Stimulated activated CD8-positive, alpha-beta memory T cell treated with anti-CD3 and anti-CD28 coated beads, Interleukin-12 subunit alpha, Interleukin-12 subunit beta, amount 100 ng/mL, for 4 hours (primary cell): Measurements from ENCODE around the gene ISOC2.
A peak's percentile ranks its signal among the peaks of the same experiment; 100 is the strongest.

Experiments
- DNase-seq: peaks from one replicate; pipeline ENCODE4 v3.0.0-alpha.2; 2020; ENCODE audit warnings: low read depth

Gene ISOC2

DNA sequence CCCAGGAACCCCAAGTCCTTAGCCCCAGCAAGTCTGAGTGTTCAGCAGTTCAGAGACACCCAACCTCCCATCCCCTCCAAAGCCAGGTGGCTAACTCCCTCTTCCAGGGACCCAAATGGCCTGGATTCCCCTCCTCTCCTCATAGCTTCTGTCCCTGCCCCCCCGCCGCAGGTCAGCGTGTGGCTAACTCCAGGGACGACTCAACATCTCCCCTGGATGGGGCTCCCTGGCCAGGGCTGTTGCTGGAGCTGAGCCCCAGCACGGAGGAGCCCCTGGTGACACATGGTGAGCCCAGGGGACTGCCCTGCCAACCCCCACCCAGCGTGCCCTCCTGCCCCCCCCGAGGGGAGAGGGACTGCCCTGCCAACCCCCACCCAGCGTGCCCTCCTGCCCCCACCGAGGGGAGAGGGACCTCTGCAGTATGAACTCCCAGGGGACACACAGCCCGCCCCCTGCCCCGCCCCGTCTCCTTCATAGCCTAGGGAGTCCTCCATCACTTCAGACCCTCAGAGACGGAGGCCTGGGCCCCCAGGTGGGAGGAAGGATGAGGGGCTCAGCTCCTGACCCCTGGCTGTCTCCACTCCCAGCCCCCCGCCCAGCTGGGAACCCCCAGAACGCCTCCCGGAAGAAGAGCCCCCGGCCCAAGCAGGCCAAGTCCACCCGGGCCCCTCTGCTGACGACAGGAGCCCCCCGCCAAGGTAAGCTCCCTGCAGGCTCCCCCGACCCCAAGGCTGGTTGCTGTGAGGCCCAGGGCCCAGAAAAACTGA, 28.5 kb upstream of the ISOC2 start:
- DNase-seq: no peak

DNA sequence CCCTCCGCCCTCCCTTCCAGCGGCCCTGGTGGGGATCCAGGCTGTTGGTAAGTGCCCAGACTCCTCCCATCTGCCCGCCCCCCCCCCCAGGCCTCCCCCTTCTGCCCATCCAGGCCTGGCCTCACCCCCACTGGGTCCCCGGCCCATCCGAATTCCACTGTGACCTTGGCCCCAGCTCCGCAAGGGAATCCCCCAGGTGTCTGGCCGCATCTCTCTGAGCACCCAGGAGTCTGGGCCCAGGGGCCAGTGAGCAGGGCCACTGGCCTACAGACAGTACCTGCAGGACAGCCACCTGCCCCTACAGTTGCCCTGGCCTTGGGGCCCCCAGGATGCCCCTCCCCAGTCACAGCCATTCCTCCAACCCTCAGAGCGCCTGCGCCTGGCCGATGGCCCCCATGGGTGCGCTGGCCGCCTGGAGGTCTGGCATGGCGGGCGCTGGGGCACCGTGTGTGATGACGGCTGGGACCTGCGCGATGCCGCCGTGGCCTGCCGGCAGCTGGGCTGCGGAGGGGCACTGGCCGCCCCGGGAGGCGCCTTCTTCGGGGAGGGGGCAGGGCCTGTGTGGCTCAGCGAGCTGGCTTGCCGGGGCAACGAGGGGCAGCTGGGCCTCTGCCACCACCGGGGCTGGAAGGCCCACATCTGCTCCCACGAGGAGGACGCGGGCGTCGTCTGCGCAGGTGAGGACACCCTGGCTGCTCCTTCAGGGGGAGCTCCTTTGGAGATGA, 27.7 kb upstream of the ISOC2 start:
- DNase-seq: no peak

DNA sequence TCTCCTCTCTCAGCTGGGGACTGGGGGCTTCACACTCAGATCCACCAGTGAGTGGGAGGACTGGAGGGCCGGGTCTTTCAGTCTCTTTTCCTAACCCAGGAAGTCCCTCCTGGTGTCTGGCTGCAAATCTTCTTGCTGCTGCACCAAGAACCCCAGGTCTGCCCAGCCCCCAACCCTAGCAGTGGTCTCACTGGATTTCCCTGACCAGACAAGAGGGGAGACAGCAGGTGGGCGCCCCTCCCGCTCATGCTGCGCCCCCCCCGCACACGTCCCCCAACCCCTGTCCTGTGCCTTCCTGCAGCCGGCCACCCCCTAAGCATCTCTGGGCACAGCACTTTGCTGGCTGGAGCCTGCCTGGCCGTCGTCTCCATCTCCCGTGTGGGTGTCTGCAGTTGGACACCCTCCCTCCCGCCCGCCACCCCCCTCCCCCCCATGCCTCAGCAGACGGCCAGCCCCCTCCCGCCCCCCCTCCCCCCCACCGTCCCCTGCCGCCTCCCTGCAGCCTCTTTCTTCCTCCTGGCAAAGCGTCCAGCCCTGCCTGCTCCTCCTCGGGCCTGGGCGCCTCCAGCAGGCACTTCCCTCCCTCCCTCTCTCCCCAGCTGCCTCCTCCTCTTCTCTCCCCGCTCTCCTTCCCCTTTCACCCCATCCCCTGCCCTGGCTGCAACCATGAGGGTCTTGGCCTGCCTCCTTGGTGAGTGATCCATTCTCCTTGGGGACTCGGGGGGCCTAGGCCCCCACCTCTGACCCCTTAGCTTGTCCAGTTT, 26.7 kb upstream of the ISOC2 start, which contains the start of gene SSC5D:
Gene SSC5D (plus strand): TSS at position 513 of the 764 bp plus-strand sequence. CDS start 154 bp downstream, at position 667.
- no peak for DNase-seq

DNA sequence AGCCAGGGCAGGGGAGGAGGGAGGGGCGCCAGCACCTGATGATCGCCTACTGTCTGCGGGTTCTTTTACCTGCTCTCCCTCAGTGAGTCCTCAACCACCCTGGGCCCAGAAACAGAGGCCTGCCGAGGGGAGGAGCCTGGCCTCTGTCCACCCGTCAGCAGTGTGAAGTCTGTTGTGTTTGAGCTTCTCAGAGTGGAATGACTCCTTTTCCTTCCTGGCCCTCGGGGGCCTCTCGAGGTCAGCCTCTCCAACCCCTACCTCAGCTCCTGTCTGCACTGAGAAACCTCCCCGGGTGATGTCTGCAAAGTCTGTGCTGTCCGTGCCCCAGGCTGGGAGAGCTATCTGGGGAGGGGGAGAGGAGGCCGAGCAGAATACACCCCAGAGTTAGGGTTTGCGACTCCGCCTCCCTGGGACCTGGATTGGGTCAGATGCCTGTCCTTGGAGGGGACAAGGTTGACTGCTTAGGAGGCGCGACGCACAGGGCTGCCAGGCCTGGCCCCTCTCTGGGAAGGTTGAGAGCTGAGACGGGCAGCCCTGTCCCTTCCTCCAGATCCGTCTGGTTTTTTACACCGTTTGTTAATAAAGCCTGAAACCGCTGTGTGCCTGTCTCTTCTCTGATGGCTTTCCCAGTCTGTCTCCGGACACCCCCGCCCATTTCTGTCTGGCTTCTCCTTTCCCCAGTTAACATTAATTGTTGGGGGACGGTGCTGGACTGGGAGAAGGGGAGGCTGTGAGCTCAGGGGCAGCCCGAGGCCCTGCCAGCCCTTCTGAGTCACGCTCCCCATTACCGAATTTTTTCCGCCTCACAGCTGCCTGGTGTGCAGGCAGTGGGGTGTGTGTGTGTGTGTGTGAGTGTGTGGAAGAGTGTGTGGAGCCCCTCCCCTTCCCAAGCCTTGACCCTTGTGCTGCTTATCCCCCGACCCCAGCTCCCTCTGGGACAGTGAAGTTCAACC, 25.8 kb upstream of the ISOC2 start:
- DNase-seq: no peak

DNA sequence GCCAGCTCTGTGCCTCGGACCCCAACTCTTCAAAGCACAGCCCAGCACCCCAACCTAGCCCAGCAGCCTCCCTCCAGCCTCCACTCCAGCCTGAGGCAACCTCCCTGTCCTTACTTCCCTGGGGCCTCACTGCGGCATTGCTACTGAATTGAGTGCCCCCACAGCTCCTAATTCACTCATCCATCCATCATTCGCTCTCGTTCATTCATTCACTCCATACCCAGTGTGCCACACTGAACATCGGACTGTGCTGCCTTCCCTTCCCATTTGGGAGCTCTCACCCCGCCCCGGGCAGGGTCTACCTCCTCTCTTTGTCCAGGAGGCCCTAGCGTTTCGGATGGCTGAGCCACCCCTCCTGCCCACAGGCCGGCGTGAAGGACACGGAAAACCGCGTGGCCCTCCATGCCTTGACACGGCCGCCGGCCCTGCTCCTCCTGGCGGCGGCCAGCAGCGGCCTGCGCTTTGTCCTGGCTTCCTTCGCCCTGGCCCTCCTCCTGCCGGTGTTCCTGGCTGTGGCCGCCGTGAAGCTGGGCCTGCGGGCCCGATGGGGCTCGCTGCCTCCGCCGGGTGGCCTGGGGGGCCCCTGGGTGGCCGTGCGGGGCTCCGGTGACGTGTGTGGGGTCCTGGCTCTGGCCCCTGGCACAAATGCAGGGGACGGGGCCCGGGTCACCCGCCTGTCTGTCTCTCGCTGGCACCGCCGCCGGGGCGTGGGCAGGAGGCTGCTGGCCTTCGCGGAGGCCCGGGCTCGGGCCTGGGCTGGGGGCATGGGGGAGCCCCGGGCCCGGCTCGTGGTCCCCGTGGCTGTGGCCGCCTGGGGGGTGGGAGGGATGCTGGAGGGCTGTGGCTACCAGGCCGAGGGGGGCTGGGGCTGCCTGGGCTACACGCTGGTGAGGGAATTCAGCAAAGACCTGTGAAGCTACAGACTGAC, 24.9 kb upstream of the ISOC2 start:
- no peak for DNase-seq

DNA sequence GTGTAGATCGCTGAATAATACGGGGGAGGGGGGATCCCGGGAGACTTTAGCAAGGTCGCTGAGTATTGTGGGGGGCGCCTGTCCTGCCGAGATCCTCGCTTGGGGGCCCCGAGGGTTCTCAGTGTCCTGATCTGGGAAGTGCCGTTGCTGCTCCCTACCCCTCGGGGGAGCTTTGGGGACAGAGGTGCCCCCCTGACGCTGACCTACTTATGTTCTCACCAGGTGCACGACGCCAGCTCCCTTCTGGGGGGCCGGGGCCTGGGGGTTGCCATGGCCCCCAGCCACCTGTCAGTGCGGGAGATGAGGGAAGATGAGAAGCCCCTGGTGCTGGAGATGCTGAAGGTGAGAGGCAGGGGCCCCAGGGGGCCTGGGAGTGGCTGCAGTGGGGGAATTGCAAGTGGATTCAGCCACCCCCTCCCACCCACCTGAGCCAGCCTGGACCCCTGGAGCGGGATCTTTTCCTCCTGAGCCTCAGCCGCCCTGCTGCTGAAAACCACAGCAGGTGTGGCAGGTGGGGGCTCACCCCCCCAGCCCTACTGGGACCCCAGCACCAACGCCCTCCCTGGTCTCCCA, 24.1 kb upstream of the ISOC2 start:
- no peak for DNase-seq

DNA sequence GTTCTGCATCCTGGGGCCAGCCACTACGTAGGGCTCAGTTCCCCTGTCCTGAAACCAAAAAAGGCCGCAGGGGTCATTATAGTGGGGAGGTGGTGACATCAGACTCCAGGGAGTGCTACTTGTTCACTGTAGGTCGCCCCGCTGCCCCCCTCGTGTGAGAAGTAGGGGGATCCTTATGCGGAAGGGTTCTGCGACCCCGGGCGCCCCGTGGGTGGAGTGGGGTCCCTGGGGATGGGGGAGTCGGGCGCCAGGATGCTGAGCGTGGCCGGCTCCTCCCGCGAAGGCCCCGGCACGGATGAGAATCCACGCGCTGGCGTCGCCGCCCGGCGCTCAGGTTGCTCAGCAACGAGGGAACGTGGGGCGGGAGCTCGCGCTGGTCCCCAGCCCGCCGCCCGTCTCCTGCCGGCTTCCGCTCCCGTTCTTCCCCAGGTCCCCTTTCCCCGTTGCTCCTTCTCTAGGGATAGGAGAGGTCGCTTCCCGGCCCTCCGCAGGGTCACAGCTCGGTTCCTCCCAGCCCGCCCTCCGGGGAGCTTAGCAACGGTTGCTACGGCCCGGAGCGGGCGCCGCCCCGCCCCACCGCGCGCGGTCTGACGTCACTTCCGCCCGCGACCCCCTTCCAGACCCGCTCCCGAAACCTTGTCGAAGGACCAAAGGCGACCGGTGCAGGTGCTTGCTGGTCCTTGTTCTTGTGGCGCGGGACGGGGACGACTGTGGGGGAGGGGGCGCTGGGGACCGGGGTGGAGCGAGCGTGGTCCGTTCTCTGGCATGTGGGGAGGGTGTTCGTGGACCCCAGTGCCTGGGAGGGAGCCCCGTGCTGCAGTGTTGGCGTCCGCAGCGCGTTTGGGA, 23.4 kb upstream of the ISOC2 start, which contains the start of gene NAT14:
Gene NAT14 (plus strand): TSS at position 596 of the 846 bp plus-strand sequence. CDS start 521 bp downstream, outside the sequence.
- DNase-seq: peak; percentile 55

DNA sequence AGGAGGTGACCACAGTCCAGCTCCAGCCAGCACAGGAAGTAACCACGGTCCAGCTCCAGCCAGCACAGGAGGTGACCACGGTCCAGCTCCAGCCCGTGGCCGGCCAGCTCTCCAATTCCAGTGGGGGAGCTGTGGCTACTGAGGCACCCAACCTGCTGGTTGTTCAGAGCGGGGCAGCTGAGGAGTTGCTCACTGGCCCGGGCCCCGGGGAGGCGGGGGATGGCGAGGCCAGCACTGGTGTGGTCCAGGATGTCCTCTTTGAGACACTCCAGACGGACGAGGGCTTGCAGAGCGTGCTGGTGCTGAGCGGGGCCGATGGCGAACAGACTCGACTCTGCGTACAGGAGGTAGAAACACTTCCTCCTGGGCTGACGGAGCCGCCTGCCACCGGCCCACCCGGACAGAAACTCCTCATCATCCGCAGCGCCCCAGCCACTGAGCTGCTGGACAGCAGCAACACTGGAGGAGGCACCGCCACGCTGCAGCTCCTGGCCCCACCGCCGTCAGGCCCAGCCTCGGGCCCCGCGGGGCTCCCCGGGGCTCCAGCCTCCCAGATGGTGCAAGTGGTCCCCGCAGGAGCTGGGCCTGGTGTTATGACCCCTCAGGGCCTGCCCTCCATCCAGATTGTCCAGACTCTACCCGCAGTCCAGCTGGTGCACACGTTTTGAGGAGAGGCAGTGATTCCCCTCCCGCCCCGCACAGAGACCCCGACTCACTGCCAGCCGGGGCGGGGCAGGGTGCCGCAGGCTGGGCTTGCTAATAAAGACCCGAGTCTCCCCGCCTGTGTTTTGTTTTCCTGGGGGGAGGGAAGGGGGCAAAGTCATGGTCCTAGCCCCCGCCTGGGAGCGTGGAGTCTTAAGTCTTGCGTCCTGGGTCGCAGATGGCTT, 22.5 kb upstream of the ISOC2 start:
- DNase-seq: no peak

DNA sequence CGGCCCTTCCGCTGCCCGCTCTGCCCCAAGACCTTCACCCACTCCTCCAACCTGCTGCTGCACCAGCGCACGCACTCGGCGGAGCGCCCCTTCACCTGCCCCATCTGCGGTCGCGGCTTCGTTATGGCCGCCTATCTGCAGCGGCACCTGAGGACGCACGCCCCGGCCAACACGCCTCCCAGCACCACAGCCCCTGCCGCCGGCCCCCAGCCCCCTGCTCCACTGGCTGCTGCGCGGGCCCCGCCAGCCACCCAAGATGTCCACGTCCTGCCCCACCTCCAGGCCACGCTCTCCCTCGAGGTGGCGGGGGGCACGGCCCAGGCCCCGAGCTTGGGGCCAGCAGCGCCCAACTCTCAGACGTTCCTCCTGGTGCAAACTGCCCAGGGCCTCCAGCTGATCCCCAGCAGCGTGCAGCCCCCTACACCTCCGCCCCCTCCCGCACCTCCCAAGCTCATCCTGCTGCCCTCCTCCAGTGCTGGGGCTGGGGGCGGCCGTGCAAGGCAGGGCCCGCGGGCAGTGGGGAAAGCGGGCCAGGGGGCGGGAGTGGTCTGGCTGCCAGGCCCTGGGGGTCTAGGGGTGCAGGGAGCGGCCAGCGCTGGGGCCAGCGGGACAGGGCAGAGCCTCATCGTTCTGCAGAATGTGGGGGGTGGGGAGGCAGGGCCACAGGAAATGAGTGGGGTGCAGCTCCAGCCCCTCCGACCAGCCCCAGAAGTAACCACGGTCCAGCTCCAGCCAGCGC, 21.7 kb upstream of the ISOC2 start:
- no peak for DNase-seq

DNA sequence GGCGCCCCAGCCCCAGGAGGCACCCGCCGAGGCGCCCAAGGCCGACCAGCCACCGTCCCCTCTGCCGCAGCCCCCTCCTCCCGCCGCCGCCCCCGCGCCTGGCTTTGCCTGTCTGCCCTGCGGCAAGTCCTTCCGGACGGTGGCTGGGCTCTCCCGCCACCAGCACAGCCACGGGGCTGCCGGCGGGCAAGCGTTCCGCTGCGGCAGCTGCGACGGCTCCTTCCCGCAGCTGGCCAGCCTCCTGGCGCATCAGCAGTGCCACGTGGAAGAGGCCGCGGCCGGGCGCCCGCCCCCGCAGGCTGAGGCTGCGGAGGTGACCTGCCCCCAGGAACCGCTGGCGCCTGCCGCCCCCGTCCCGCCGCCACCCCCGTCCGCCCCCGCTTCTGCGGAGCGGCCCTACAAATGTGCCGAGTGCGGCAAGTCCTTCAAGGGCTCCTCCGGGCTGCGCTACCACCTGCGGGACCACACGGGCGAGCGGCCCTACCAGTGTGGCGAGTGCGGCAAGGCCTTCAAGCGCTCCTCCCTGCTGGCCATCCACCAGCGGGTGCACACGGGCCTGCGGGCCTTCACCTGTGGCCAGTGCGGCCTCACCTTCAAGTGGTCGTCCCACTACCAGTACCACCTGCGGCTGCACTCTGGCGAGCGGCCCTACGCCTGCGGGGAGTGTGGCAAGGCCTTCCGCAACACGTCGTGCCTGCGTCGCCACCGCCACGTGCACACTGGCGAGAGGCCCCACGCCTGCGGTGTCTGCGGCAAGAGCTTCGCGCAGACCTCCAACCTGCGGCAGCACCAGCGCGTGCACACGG, 20.9 kb upstream of the ISOC2 start:
- no peak for DNase-seq

DNA sequence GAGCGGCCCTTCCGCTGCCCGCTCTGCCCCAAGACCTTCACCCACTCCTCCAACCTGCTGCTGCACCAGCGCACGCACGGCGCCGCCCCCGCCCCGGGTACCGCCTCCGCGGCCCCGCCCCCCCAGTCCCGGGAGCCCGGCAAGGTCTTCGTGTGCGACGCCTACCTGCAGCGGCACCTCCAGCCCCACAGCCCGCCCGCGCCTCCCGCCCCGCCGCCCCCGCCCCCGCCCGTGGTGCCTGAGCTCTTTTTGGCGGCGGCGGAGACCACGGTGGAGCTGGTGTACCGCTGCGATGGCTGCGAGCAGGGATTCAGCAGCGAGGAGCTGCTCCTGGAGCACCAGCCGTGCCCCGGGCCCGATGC, 20.3 kb upstream of the ISOC2 start:
- no peak for DNase-seq

DNA sequence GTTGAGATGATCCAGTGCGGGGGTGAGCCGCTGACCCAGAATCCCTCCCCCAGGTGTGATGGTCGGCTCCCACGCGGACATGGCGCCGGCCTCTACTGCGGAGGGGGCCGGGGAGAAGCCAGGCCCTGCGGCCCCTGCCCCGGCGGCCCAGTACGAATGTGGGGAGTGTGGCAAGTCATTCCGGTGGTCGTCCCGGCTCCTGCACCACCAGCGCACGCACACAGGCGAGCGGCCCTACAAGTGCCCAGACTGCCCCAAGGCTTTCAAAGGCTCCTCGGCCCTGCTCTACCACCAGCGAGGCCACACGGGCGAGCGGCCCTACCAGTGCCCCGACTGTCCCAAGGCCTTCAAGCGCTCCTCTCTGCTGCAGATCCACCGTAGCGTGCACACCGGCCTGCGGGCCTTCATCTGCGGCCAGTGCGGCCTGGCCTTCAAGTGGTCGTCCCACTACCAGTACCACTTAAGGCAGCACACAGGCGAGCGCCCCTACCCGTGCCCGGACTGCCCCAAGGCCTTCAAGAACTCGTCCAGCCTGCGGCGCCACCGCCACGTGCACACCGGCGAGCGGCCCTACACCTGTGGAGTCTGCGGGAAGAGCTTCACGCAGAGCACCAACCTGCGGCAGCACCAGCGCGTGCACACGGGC, 19.8 kb upstream of the ISOC2 start:
- no peak for DNase-seq

DNA sequence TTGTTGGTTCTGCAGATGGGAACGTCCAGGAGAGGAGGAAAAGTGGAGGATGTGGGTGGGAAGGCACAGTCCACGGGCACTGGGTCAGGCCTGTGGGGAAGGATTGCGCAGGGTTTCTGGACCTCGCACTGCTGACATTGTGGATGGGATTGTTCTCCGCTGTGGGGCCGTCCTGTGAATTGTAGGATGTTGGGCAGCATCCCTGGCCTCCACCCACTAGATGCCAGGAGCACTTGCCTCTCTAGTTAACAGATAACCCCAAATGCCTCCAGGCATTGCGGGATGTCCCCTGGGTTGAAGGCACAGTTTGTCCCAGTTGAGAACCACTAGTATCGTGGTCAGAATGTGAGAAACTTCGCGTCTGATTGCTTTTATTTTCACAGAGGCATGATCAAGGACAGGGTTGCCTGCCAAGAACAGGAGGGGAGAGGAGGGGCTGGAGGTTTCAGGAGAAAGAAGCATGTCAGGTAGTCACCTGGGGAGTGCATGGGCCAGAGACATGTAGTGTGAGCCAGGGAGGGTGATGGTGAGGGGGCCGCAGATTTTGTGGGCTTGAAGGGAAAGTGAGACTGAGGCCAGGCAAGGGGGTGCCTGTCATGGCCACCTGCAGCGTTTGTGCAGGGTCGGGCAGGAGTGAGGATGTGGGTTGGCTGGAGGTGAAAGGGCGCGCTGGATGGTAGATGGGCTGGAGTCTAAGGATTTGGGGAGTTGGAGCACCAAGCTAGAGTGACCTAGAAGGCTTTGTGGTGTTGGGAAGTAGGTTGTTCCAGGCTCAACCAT, 18.2 kb upstream of the ISOC2 start:
- DNase-seq: no peak

DNA sequence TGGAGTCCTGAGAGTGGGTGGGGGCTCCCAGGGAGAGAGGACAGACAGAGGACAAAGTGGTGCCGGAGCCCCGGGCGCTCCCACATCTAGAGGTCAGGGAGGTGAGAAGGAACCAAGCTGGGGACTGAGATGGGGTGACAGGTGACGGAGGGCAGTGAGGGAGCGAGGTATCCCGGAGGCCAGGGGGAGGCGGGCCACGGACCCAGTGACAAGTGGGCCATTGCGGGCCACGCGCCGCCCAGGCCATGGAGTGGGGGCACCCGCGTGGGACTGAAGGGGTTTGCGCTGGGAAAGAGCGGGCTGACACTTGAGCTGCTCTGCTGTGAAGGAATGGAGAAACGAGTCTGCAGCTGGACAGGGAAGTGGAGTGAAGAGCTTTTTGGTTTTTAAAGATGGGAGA, 17.6 kb upstream of the ISOC2 start:
- DNase-seq: no peak

DNA sequence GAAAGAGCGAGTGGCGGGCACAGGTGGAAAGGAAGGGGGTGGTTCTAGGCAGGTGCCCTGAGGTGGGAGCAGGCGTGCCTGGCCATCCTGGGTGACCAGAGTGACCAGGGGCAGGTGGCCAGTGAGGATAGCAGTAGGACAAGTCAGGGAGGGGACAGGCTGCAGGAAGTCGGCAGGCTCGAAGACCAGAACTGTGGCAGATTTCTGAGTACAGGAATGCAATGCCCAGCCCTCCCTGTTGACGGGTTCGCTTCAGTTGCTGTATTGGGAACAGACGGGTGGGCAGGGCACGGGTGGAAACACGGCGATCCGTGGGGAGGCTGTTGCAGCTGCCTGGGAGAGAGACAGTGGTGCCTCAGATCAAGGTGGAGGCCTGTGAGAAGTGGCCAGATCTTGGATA, 16.9 kb upstream of the ISOC2 start:
- no peak for DNase-seq
